GM10266 (cell line): ENCODE results near the gene DIP2A.

Source experiments
- DNase-seq: peaks from one replicate; pipeline ENCODE4 v3.0.0; 2012; ENCODE audit errors: extremely low spot score
- TF ChIP-seq, protein P1 (sequence below): IDR thresholded peaks from 2 replicates; pipeline ENCODE4 v1.5.1; 2012; ENCODE audit warnings: mild to moderate bottlenecking, low read depth; ENCODE audit not compliant: control insufficient read depth, insufficient read depth; ENCODE audit errors: missing control alignments

DIP2A gene

GRCh38 chr21:46604329-46604974, 145.8 kb downstream of the DIP2A start:
- no peak for DNase-seq
- TF ChIP-seq, protein P1, sequence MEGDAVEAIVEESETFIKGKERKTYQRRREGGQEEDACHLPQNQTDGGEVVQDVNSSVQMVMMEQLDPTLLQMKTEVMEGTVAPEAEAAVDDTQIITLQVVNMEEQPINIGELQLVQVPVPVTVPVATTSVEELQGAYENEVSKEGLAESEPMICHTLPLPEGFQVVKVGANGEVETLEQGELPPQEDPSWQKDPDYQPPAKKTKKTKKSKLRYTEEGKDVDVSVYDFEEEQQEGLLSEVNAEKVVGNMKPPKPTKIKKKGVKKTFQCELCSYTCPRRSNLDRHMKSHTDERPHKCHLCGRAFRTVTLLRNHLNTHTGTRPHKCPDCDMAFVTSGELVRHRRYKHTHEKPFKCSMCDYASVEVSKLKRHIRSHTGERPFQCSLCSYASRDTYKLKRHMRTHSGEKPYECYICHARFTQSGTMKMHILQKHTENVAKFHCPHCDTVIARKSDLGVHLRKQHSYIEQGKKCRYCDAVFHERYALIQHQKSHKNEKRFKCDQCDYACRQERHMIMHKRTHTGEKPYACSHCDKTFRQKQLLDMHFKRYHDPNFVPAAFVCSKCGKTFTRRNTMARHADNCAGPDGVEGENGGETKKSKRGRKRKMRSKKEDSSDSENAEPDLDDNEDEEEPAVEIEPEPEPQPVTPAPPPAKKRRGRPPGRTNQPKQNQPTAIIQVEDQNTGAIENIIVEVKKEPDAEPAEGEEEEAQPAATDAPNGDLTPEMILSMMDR: no peak

- TF ChIP-seq, protein P1: no peak
- DNase-seq: no peak
Observed at GRCh38 chr21:46604975-46605766, 146.5 kb downstream of the DIP2A start, which contains the start of gene S100B. Gene S100B, minus strand, starts transcription at chr21:46605082. Its CDS starts 2,667 bp downstream, at chr21:46602415.

GRCh38 chr21:46605767-46606426, 147.2 kb downstream of the DIP2A start:
- TF ChIP-seq, protein P1: no peak
- no peak for DNase-seq

GRCh38 chr21:46606427-46606813, 147.7 kb downstream of the DIP2A start:
- no peak for DNase-seq

DNA sequence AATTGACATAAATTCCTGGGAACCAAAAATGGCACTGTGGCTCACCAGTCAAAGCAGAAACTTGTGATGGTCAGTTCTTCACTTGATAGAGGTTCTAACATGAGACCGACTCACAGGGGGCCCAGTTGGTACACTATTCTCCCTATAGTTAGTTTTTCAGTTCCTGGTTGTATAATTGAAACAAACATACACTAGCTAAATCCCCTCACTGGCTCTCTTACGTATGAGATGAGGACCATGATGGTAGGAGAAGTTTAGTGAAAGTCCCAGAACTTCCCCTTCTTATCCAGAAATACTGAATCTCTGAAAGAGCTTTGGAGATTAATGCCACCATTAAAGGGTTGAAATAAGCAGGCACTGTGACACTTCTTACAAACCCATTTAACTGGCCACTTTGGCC, 148.9 kb downstream of the DIP2A start:
- TF ChIP-seq, protein P1: no peak
- no peak for DNase-seq

More at GRCh38 chr21:46606427-46606813, 147.7 kb downstream of the DIP2A start:
- TF ChIP-seq, protein P1: no peak

DNA sequence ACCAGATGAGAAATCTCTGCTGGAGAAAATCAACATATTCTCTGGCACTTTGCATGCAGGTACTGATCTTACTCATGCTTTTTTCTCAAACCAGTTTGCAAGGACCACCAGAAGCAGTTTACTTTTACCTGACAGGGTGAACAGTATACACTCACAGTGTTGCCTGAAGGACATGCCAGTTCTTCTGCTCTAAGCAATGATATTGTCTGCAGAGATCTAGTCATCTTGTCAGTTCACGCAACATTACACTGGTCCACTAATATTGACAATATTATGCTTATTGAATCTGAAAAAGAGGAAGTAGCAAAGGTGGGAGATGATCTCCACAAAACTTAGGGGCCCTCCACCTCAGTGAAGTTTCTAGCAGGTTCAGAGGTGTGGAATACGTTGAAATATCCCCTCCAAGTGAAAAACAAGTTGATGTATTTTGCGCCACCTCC, 150.0 kb downstream of the DIP2A start:
- no peak for DNase-seq
- TF ChIP-seq, protein P1: no peak
